ENCODE results near the gene CTXN1.

The CTXN1 gene

DNA sequence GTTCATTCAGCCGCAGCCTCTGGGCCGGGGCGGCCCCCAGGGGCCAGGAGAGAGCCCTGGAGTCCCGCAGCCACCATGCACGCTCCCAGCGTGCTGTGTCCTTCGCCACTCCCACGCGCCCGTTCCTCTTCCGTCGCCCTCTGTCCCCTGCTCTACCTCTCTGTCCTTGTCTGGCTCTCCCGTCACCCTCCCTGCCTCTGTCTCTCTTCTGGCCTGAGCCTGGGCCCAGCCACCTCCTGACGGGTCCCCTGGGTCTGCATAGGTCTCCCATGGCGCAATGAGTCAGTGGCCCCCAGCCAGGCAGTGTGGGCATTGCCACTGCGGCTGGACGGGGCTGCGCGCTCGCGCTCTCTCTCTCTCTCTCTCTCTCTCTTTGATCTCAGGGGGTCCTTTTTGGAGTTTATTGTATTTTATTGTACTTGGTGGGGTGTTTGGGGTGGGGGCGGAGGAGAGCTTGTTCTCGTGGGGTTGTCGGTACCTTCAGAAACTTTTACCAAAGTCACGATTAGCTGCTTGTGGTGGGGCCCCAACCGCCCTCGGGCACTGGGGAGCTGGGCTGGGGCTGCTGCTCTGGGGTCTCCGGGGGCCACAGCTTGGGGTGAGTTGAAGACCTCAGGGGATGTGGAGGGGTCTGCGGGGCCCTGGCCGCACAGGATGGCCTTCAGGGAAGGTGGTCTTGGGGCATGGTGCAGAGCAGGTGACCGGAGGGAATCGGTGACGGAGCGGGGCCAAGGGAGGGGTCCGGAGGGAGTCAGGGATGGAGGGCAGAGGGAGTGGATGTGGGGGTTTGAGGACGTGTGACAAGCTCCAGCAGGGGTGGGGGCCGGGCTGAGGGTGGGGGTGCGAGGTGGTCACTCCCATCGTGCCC, 13.0 kb downstream of the CTXN1 start:
- DNase-seq = no peak

DNA sequence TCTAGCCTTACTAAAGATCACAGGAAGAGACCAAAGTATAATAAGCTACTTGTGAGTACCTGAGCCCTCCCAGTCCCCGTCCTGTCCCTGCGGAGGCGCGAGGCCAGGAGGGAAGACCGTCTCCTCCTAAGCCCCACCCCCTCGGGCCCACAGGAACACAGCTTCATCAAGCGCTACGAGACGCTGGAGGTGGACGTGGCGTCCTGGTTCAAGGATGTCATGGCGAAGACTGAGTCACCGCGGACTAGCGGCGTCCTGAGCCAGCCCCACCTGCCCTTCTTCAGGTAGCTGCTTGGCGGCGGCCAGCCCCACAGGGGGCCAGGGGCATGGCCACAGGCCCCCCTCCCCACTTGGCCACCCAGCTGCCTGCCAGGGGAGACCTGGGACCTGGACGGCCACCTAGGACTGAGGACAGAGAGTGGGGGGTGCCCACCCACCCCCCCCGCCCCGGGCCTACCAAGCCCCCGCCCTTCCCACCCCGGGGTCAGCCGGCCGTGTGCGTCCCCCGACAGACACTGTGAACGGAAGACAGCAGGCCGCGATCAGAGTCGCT, 13.7 kb downstream of the CTXN1 start:
- DNase-seq = no peak

DNA sequence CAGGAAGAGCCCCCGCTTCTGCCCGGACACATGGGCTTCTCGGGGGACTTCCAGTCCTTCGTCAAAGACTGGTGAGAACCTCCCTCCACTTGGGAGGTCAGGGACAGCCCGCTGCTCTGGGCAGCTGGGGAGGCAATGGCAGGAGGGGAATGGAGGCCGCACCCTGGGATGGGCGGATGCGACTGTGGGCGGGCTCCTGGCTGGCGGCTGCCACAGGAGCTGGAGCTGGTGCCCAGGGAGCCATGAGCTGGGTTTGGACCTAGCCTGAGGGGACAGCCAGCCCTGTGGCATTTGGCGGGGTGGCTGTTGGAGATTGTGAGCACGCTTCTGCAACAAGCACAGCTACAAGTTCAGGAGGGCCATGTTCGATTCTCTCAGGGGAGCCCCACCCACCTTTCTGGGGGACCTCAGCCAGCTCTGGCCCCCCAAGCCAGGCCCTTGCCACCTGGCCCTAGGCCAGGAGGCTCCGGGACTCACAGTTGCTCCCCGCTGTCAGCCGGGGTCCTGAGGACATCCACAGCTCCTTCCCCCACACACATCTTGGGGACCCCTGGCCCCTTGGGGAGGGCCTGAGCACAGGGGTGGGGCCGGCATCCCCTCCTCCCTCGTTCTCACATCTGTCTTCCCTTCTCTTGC, 14.3 kb downstream of the CTXN1 start:
- no peak for DNase-seq

DNA sequence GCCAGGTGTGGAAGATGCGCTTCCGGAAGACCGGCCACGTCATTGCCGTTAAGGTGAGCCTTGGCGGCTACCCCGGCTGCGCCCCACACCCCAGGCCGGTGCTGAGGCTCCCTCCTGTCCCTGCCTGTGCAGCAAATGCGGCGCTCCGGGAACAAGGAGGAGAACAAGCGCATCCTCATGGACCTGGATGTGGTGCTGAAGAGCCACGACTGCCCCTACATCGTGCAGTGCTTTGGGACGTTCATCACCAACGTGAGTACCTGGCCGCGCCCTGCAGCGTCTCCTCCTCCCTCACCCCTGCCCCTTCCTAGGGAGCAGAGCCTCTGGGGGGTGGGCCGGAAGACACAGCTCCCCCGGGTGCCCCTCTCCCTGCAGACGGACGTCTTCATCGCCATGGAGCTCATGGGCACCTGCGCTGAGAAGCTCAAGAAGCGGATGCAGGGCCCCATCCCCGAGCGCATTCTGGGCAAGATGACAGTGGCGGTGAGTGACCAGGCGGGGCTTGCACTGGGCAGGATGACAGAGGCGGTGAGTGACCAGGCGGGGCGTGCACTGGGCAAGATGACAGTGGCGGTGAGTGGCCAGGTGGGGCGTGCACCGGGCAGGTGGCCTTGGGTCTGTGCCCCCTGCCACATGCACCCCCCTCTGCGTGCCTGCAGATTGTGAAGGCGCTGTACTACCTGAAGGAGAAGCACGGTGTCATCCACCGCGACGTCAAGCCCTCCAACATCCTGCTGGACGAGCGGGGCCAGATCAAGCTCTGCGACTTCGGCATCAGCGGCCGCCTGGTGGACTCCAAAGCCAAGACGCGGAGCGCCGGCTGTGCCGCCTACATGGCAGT, 15.4 kb downstream of the CTXN1 start:
- DNase-seq = no peak

DNA sequence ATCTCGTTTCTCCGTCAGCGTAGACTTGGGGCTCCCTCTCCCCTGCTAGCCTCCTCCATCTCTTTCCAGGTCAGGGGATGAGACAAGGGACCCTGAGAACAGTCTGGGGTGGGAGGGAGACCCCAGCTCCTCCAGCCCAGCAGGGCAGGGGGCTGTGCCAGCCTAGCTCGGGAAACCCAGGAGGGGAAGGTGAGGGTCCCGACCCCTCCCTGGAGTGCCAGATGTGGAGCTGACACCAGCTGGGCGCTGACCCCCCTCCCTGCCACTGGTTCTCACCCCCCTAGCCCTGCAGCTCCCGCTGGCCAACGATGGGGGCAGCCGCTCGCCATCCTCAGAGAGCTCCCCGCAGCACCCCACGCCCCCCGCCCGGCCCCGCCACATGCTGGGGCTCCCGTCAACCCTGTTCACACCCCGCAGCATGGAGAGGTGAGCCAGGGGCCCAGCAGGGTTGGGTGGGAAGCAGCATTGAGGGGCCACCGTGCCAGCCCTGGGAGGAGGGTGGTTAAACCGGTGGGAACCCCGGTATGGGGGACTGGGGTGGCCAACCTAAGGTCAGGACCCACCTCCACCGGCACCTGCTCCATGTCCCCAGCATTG, 16.4 kb downstream of the CTXN1 start:
- DNase-seq = no peak

DNA sequence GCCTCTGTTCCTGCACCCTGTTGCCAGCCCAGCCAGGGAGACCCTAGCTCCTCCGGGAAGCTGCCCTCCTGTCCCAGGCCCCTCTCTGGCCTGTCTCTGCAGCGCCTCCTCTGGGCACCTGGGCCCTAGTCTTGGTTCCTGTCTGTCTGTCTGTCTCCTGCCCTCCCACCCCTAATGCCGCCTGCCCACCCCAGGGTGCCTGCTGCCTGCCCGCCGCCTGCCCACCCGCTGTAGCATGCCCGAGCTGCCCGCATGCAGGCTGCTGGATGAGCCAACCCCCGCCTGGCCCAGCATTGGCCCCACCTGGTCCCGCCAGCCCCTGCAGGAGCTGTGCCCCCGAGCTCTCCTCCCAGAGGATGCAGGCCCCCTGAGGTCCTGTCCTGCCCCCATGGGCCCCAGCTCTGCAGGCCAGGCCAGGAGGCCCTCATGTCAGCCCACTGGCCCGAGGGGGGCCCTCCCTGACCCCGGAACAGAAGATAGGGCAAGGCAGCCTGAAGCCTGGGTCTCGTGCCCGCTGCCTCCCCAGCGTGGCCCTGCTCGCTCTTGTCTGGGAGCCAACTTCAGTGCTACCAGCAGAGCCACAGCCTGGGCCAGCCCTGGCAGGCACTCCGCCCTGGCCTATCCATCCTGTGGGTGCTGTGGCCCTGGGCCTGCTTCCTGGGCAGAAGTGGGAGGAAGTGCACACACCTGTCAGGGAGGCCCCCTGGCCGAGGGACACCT, 17.0 kb downstream of the CTXN1 start:
- no peak for DNase-seq

DNA sequence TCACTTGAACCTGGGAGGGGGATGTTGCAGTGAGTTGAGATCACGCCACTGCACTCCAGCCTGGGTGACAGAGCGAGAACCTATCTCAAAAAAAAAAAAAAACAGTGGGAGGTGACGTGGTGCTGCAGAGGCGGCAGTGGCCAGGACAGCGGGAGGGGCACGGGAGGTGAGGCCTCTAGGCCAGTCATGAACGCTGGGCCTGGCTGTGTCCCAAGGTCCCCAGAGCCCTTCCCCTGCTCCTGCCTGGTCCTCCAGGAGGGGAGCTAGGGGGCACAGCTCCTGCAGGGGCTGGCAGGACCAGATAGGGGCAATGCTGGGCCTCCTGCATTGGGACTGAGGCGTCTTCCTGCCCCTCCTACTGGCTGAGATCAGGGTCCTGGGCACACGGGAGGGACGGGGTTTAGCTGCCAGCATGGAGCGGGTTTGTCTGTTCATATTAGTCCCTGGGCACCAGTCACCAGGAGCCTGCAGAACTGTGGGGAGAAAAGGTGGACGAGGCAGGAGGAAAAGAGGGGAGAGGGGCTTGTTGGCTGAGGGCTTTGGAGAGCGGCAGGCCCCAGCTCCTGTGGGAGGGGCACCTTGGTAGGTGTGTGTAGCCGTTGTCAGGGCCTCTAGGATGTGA, 17.7 kb downstream of the CTXN1 start:
- no peak for DNase-seq

DNA sequence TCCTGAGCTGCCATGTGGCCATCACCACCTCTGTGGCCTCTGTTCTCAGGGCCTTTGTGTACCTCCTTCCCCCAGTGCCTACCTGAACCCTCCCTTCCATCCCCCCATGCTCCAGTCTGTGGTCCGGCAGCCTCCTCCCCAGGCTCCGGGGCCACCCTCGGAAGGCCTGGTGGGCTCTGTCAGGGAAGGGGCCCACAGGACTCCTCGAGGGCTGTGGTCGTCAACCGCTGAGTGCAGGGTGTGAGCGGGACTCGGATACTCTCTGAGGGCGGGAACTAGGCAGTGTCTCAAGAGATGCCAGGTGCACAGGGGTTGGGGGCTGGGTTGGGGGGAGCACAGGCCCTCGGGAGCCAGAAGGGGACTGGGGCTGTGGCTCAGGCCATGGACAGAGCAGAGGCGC, 18.4 kb downstream of the CTXN1 start:
- DNase-seq = no peak

DNA sequence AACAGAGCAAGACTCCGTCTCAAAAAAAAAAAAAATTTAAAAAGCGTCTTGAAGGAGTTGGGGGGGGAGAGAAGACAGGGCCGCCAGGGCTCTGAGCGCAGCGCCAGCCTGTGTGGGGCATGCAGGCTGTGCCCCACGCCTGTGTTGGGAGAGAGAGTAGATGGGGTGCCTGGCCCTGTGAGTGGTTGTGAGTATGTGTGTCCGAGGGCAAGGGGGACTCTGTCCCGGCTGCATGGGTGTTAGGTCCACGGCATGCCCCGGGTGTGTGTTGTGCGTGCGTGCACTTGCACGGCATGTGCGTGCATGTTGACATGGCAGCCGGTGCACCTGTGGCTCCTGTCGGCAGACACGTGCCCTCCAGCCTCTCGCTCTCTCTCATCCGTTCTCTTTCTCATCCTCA, 18.8 kb downstream of the CTXN1 start:
- no peak for DNase-seq

DNA sequence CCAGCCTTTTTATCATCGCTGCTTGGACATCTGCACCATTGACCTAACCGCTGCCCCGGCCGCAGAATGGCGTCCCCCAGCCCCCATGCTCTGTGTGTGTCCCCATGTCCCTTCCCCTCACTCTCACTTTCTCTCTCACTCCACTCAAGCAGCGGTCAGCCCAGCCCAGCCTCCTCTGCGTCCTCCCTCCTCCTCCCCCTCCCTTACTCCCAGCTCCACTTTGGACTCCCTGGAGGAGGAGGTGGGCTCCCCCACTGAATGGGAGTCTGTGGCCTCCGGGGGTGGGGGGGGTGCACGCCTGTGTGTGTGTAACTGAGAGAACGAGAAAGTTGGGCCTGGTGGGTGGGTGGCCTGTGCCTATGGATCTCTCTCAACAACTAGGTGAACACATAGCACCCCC, 20.1 kb downstream of the CTXN1 start:
- DNase-seq = no peak

DNA sequence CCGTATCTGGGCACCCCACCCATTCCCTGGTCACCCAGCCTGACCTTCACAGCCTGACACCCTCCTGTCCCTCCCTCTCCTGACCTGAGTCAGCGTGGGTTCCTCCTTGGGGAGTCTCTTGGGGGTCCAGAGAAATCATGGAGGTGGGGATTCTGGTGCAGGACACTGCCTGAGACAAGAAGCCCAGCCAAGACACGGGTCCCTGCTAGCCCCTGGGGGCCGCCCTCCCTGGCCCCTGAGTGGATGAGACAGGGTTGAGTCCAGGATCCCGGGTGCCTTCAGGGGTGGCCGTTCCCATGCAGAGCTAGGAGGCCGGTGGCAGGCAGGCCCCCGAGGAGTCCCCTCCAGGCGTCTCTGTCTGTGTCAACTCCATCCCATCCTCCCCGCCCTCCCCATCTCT, 20.7 kb downstream of the CTXN1 start:
- no peak for DNase-seq

DNA sequence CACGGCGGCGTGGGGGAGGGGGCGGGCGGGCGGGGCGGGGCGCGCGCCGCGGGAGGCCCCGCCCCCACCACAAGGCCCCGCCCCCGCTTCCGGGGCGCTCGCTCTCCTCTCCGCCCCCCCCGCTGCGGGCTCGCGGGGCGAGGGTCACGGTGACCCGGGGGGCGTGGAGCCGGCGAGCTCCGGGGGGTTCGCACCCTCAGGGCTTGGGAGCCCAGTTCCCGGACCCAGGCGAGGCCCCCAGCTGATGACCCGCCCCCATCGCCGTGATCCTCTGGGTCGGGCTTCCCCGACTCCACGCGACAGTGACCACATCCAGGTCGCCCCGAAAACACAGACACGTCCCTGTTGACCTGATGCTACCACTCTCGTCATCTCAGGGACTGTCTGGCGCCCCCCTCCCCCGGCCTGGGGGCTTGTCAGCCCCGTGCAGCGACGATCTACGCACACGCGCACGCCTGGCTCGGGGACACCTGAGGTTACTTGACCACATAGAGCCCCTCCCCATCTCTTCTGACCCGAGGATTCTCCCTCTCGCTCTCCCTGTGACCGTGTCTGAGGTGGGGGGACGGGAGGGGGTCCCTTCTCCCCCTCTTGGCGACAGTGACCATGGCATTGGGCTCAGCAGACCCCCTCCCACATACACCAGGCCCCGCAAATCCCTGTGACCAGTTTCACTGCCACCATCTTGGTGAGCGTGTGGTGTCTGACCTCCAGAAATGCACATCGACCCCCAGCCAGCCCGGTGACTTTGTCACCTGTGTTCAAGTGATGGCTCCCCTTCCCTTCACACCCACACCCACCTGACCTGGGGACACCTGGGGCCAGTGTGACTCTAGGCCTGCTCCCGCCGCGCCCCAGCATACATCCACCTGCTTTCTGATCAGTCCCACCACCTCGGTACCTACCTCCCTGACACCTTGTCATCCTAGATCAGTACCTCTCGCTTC, 21.6 kb downstream of the CTXN1 start:
- no peak for DNase-seq

DNA sequence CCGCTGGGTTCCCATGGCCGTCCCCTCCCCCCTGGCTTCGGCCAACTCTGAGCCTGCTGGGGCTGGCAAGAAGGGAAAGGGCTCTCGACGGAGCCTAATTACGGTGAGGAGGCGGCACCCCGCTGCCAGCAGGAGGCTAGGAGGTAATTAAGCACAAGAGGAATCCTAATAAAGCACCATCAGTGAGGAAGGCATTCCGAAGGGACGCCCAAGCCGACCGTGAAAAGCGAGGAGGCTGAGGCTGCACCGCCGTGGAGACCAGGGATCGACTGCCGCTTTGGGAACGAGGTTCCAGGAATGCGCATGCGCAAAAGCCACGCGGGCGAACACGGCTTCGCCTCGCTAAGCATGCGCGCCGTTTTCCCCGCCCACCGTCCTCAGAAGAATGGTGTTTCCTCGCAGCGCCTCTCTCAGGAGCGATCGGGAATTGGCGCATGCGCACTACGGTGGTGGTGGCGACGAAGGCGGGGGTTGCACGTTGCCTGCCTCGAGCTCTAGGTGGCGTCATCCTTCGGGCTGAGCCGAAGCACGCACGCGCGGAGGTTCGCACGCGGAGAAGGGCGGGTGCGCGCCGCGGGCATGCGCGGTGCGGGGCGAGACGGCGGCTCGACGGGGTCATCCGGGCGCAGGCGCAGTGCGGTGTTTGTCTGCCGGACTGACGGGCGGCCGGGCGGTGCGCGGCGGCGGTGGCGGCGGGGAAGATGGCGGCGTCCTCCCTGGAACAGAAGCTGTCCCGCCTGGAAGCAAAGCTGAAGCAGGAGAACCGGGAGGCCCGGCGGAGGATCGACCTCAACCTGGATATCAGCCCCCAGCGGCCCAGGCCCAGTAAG, 22.5 kb downstream of the CTXN1 start, which contains the start of gene MAP2K7:
Gene MAP2K7 (plus strand): TSS at position 634 of the 830 bp plus-strand sequence. CDS start 68 bp downstream, at position 702.
- peak; percentile 100 for DNase-seq

DNA sequence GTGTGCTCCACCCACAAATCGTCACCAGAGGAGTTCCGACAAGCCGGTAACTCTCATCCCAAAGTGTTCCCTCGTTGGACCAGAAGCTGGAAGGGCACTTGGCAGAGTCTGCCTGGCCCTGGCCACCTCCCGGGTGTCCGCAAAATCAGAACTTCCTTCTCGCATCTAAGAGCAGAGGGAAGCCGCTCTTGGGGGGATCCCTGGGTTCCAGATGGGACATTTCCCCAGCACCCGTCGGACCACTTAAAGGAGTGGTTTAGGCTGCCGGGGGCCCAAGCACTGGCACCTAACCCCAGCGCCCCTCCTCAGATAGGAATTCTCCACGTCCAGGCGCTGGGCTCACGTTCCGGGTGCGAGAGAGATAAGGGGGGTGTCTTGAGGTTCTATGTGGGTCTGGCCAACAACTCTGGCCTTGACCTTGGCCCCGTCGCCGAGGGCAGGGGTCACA, 23.1 kb downstream of the CTXN1 start:
- DNase-seq = no peak

DNA sequence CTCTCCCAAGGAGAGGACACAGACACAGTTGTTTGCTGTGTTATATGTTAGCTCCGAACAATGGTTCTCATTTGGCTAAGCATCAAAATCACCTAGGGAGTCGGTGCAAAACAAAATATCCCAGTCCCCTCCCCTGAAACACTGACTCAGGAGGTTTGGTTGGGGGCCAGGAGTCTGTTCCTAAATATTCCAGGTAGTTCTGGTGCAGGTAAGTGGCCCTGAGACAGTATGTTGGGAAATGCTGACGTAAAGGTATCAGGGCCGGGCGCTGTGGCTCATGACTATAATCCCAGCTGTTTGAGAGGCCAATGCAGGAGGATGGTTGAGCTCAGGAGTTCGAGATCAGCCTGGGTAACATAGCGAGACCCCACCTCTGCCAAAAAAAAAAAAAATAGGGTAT, 24.6 kb downstream of the CTXN1 start:
- DNase-seq = no peak

DNA sequence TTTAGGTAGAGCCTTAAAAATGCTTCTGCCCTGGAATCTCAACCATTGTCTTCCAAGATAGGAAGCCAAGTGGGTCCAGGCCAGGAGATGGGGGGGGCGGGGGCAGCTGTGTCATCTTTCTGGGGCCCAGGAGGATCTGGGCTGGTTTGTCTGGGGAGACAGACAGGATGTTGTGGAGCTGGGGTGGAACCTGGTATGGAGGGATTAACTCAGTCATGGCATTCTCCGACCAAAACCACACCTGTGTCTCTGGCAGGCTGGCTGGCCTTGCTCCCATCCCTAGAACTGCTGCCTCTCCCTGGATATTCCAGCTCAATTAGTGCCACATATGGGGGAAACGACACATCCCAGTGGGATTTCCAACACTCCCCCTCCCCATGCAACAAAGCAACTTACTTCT, 25.0 kb downstream of the CTXN1 start:
- DNase-seq = no peak

DNA sequence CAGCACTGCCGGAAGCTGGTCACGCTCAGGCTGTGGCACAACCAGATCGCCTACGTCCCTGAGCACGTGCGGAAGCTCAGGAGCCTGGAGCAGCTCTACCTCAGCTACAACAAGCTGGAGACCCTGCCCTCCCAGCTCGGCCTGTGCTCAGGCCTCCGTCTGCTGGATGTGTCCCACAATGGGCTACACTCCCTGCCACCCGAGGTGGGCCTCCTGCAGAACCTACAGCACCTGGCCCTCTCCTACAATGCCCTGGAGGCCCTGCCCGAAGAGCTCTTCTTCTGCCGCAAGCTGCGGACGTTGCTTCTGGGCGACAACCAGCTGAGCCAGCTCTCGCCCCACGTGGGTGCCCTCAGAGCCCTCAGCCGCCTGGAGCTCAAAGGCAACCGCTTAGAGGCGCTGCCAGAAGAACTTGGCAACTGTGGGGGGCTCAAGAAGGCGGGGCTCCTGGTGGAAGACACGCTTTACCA, 25.5 kb downstream of the CTXN1 start:
- DNase-seq = no peak

DNA sequence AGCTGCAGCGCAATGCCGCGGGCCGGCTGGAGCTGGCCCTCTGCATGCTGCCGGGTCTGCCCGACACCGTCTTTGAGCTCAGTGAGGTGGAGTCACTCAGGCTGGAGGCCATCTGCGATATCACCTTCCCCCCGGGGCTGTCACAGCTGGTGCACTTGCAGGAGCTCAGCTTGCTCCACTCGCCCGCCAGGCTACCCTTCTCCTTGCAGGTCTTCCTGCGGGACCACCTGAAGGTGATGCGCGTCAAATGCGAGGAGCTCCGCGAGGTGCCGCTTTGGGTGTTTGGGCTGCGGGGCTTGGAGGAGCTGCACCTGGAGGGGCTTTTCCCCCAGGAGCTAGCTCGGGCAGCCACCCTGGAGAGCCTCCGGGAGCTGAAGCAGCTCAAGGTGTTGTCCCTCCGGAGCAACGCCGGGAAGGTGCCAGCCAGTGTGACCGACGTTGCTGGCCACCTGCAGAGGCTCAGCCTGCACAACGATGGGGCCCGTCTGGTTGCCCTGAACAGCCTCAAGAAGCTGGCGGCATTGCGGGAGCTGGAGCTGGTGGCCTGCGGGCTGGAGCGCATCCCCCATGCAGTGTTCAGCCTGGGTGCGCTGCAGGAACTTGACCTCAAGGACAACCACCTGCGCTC, 26.1 kb downstream of the CTXN1 start:
- no peak for DNase-seq

DNA sequence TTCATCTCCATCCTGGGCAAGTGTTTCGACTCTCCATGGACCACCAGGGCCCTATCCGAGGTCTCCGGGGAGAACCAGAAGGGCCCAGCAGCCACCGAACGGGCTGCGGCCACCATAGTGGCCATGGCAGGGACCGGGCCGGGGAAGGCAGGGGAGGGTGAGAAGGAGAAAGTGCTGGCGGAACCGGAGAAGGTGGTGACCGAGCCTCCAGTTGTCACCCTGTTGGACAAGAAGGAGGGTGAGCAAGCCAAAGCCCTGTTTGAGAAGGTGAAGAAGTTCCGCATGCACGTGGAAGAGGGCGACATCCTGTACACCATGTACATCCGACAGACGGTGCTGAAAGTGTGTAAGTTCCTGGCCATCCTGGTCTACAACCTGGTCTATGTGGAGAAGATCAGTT, 27.0 kb downstream of the CTXN1 start:
- no peak for DNase-seq
